Inflammatory macrophage (primary cell): ENCODE measurements around the gene NANS.
"Not testable (repeated sequence)": the region's sequence is repeated elsewhere in the genome, so short reads cannot be mapped to it uniquely, and the experiment has no call there.

Experiments
- DNase-seq, 2 donors: peaks; one replicate each; pipeline ENCODE4 v3.0.0-alpha.2; 2020 to 2022

Gene NANS

DNA sequence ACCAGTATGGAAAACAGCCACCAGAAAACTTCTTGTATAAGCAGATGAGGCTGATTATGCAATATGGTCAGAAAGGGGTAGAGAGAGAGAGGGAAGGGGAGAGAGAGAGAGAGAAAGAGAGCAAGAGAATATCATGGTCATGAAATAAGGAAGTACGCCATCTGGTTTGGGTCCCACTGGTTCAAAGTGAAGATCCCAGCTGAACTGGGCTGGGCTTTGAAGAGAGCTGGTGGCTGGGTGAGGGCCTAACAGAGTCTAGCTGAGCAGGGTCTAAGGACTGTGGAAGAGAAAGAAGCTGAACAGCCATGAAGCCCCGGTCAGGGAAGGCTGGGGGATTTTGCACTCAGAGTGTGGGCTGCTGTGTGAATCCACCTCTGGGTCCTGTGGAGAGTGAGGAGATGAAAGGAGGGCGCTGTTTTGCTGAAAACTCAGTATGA is 47.9 kb downstream of the NANS start:
- peak in 1 of 2 donors; percentile 70 for DNase-seq

DNA sequence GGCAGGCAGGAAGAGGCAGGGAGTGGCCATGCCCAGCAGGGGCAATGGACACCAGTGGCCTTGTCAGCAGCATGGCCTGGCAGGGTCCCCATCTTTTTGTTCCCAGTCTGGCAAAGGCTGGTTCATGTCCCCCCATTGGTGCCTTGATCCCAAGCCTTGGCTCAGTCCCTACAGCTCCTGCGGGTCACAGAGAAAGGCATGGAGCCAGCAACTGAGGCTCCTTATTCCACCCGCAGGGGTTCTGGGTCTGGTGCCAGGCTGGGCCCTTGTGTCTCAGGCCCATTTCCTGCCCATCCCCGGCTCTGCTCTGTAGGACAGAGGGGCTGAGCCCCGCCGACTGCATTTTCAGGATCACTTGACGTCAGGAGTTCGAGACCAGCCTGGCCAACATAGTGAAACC is 48.5 kb downstream of the NANS start:
- no peak for DNase-seq

GRCh38 chr9:98107926-98108325 is 51.4 kb downstream of the NANS start:
- DNase-seq: peak; percentile 45 to 81

DNA sequence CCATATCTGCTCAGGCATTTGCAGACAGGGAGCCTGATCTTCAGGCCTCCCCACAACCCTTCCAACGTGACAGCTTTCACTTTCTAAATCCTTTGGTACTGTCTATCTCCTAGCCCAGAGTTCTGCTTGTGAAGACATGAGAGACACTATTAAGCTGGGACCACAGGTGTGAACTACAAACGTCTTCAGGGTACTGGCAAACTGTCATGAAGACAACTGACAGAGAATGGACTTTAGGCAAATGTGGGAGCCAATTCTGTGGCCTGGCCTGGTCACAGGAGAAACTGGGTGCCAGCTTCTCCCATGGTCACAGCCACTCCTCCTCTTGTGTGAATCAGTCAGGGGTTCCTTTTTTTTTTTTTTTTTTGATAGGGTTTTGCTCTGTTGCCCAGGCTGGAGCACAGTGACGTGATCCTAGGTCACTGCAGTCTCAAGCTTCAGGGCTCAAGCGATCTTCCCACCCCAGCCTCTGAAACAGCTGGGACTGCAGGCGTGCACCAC is 52.0 kb downstream of the NANS start:
- DNase-seq: peak; percentile 75 to 80

DNA sequence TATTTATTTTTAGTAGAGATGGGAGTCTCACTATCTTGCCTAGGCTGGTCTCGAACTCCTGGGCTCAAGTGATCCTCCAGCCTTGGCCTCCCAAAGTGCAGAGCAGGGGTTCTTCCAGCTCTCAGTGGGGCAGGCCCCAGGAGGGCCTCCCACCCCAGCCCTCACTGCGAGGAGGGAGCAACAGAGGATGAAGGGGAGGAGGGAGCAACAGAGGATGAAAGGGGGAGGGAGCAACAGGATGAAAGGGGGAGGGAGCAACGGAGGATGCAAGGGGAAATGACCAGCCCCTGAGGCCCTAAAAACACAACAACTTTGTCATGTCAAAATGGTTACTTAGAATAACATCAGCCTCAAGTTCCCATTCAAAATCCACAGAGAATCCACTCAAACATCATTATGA is 52.5 kb downstream of the NANS start:
- DNase-seq: no peak

DNA sequence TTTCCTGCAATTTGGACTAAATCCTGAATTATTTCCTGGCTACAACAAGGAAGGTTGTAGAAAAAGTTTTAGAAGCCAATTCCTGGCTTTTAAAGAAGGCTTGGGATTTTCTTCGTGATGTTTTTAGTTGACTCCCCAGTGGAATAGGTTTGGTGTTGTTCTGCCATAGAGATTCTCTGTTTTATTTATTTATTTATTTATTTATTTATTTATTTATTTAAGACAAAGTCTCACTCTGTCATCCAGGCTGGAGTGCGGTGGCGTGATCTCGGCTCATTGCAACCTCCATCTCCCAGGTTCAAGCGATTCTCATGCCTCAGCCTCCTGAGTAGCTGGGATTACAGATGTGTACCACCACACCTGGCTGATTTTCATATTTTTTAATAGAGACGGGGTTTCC is 60.6 kb downstream of the NANS start:
- not testable (repeated sequence) for DNase-seq

- peak; percentile 52 to 63 for DNase-seq
These were observed 61.6 kb downstream of the NANS start for GRCh38 chr9:98117984-98118639.

DNA sequence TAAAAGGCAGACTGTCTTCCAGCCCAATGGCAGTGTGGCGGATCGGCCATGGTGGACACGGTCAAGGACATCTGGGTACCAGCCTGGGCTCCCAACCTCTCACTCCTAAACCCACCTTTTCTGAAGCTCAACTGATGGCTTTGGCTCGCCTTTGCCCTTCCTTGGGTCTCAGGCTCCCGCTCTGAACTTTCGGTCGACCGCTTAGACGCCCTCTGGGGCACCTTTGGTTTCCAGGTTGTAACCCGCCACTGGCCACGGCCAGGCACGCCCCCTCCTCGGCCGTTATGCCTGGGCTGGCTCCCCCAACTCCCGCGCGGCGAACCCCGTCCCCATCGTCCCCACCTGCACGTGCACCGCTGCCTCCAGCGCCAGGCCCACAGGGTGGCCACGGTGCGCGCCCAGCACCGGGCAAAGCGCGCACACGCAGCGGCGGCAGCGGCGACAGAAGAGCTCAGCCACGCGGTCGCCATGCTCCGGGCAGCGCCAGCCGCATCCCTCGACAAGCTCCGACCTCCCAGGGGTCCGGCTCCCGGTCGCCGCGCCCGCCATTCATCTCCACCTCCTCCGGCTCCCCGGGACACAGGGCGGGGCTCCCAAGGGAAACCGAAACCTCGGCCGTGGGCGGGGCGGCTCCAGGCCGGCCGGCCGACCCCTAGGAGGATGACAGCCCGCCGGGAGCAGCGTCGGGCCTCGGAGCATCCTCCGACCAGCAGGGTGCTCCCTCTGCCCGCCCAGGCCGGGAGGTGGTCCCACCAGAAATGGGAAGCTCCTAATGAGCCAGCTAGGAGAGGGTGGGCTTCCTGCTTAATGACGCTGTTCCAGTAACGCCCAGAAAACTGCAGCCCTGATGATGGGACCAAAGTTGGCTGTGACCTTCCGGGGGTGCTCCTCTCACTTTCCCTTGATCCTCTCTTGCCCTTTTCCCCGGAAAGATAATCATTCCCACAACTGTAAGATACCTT is 62.4 kb downstream of the NANS start, which contains the start of gene TRIM14:
Gene TRIM14 (minus strand): TSS at position 583 of the 962 bp plus-strand sequence. CDS start 34 bp downstream, at position 549.
- peak; percentile 63 to 79 for DNase-seq

GRCh38 chr9:98120476-98120875 is 63.9 kb downstream of the NANS start:
- DNase-seq: no peak

DNA sequence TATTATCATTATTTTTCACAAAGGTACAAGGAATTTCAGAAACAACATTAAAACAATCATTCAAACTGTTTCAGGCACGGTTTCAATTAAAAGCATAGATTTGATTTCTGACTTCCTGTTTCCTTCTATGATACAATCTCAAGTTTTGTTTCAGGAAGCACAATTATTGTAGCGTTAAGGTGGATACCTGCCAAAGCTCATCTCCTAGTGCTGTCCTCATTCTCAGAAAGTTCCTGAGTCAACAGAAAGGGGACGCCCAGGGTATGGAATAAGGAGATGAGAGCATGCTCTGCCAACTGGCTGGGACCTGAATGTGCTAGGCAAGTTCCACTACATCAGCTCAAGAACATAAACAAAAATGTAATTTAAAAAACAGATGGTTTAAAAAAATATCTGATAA is 64.5 kb downstream of the NANS start:
- DNase-seq: peak in 1 of 2 donors; percentile 24

DNA sequence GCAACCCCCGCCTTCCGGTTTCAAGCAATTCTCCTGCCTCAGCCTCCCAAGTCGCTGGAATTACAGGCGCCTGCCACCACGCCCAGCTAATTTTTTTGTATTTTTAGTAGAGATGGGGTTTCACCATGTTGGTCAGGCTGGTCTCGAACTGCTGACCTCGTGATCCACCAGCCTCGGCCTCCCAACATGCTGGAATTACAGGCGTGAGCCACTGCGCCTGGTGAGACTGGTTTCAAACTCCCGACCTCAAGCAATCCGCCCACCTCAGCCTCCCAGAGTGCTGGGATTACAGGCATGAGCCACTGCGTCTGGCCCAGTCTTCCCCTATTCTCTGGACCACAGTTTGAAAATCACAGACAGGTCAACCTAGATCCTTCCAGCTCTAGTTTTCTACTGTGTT is 67.6 kb downstream of the NANS start:
- DNase-seq: not testable (repeated sequence)

DNA sequence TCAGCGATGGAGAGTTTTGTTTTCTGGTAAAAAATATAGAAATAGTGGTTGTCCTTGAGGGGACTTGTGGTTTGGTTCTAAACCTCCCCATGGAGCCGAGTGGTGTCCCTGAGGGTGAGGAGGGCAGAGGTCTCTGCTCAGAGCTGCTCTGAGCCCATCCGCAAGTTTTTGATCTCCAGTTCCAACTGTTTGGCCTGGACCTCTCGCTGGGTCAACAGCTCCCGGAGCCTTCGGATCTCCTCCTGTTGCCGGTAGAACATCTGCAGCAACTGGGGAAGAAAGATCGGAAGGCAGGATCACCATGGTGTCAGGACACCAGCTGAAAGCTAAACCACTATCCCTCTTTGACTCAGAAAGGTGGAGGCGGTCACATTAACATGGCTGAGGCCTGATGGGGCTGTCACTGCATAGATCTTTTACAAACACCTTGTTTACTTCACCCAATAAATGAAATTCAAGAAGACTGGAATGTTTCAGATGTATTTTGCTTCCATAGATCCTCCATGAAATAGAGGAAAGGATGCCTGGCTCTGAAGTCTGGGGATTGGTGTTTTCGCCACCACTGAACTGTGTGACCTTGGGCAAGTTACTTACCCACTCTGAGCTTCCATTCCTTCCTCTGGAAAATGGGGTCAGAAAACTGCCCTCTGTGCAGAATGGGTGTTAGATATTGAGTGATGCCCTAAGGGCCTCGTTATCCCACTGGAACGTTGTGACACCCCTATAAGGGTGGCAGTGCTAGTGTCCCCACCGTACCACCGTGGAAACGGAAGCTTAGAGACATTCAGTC is 68.3 kb downstream of the NANS start:
- no peak for DNase-seq

DNA sequence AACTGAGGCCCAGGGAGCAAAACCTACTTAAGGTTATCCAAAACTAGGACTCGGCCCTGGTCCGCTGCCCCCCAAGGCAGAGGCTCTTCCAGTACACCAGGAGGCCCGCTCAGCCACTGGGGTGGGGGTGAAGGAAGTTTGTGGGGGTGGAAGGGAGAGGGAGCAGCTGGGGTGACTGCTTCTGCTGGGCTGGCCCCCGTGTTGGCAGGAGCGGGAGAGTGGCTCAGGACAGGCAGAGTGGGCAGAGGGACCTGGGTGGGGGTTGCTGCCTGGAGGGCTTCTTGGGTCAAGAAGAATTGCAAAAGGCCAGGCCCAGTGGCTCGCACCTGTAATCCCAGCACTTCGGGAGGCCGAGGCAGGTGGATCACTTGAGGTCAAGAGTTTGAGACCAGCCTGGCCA is 70.7 kb downstream of the NANS start:
- no peak for DNase-seq

DNA sequence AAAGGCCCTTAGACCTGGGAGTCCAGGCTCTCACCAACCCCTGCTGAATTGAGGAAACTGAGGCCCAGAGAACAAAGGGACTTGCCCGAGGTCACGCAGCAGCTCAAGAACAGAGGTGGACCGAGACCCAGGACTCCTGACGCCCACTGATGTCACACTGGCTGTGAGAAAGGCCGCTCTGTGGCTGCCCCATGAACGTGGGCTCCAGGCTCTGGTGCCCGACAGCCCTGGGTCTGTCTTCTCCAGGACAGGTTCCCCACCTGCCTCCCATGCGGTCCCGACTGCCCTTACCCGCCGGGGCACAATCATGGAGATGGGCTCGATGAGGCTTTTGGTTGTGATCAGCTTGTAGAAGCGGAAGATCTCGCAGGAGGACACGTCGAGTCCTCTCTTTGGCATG is 71.8 kb downstream of the NANS start:
- DNase-seq: no peak

GRCh38 chr9:98129451-98129881 is 72.9 kb downstream of the NANS start:
- DNase-seq: peak; percentile 94

- not testable (repeated sequence) for DNase-seq
These were observed 73.5 kb downstream of the NANS start for GRCh38 chr9:98130060-98130459.

DNA sequence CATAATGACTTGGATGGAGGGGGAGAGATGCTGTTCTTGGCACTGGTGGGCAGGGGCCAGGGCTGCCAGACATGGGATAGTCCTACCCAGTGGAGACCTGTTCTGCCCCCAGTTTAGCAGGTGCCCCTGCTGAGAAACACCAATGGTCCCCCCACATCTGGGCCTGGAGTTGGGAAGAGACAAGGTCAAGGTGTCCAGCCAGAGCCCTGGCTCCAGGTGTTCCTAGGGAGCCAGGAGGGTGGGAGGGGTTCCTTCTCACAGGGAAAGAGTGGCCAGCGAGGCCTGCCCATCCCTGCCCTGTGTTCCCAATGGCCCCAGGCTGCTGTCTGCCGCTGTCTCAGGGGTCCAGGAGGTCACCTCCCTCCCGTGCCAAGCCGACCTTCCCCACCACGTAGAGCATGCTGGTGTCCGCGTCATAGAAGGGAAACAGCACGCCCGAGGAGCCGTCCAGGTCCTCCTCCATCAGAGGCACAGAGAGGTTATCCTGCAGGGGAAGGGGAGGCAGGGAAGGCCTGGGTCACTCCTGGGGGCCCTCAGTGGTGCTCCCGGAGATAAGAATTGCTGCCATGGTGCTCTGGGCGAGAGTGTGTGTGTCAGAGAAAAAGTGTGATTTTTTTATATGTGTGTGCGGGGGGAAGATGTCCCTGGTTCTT is 74.2 kb downstream of the NANS start:
- no peak for DNase-seq

- no peak for DNase-seq
These were observed 75.6 kb downstream of the NANS start for GRCh38 chr9:98132158-98132557.
